Lung (tissue), 12 donors: ENCODE data around the gene FRY. TPM values are rescaled to one million over a fixed set of nuclear protein-coding genes. Genes with fewer than 3 reads are reported as not detected.

Source experiments
- ATAC-seq: fragments of 200-7000 bp; cut with Tn5 transposase; one replicate; pipeline ENCODE4 v1.9.1; 2020; ENCODE audit warnings: moderate number of reproducible peaks; ENCODE audit not compliant: insufficient read depth, low FRiP score
- DNase-seq, 3 donors: peaks; one replicate each; pipeline ENCODE4 v3.0.0-alpha.2; 2013 to 2017
- H3K27ac ChIP-seq, 2 donors: one replicate each; pipeline ENCODE4 v1.5.1; 2013; ENCODE audit warnings: mild to moderate bottlenecking in 2 of 2, moderate library complexity in 2 of 2, control low read depth in 1 of 2, inconsistent platforms in 1 of 2, low read depth in 1 of 2, low read length in 1 of 2
- H3K27me3 ChIP-seq, 3 donors: one replicate each; pipeline ENCODE4 v1.5.1; 2013; ENCODE audit warnings: low read length in 2 of 3; ENCODE audit not compliant: control insufficient read depth in 3 of 3, insufficient read depth in 3 of 3
- H3K36me3 ChIP-seq, 4 donors: one replicate each; pipeline ENCODE4 v1.5.1; 2013; ENCODE audit warnings: low read length in 4 of 4, mild to moderate bottlenecking in 1 of 4, moderate library complexity in 1 of 4; ENCODE audit not compliant: control insufficient read depth in 4 of 4, insufficient read depth in 4 of 4
- H3K4me1 ChIP-seq, 5 donors: one replicate each; pipeline ENCODE4 v1.5.1; 2013; ENCODE audit warnings: low read length in 5 of 5, mild to moderate bottlenecking in 2 of 5, moderate library complexity in 1 of 5; ENCODE audit not compliant: control insufficient read depth in 5 of 5, insufficient read depth in 5 of 5
- H3K4me3 ChIP-seq: one replicate; pipeline ENCODE4 v1.5.1; 2013; ENCODE audit warnings: mild to moderate bottlenecking, control low read depth, moderate library complexity
- H3K9ac ChIP-seq, 2 donors: one replicate each; pipeline ENCODE4 v1.5.1; 2013; ENCODE audit warnings: low read length in 2 of 2, control low read depth in 1 of 2; ENCODE audit not compliant: insufficient read depth in 1 of 2
- H3K9me3 ChIP-seq, 4 donors: one replicate each; pipeline ENCODE4 v1.5.1; 2013; ENCODE audit warnings: low read length in 3 of 4, mild to moderate bottlenecking in 1 of 4, moderate library complexity in 1 of 4; ENCODE audit not compliant: control insufficient read depth in 4 of 4, insufficient read depth in 3 of 4
- WGBS, 2 donors: extraction: QIAGEN DNeasy Blood & Tissue Kit; methylation state at CpG; one replicate each; pipeline ENCODE4 v1.1.7; 2013; 5-methylcytosine and 5-hydroxymethylcytosine counted together
- polyA plus RNA-seq, 2 donors: library from polyadenylated mRNA; stranded (reverse); fragments of 200-250 nt; gene quantifications; one replicate each; pipeline ENCODE4 v1.2.1, GENCODE V29; 2013
- total RNA-seq, 2 donors: library from RNA; depleted of rRNA in 1 of 2; stranded (reverse); fragments of >200 nt in 1 of 2; gene quantifications; one replicate each; pipeline ENCODE4 v1.2.1, GENCODE V29; 2014 to 2021
- TF ChIP-seq, protein P1 (sequence below): IDR thresholded peaks from 2 replicates; pipeline ENCODE4 v1.5.1; 2012; ENCODE audit warnings: mild to moderate bottlenecking; ENCODE audit errors: control extremely low read depth, extremely low read depth
- donor health status: control.
- donor health status: control.
- donor health status: Bipolar disorder and iron deficiency.
- donor health status: healthy.
- donor health status: DM: yes; HTN: yes; CAD: no.

The FRY gene
- total and polyA plus RNA-seq, 4 donors = 7.4 to 79.6 (median 43.9) TPM

DNA sequence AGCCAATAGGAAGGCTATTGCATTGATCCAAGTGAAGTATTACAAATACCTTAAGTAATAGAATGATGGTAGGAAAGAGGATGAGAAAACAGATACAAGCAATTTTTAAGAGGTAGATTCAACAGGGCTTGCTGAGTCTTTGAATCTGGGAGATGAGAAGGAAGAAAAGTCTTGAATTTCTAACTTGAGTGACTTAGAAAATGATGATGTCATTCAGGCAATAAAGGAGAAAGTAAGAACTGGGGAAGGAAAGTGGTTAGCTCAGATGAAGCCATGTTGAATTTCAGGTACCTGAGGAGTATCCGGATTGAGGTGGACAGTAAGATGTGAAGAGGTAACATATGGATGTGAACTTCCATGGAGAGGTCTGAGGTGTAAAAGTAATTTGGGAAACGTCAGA lies 15.5 kb upstream of the FRY start:
- WGBS, 2 donors = 93% methylated on average over 2 of the region's 2 CpGs
- peak overlapping the region in 1 of 2 donors; percentile 3 for H3K27ac ChIP-seq
- H3K4me1 ChIP-seq = peaks cover 0 to 2% (median 0%) of the 10 kb centered on the region in 5 donors
- H3K27me3 ChIP-seq = no peaks in the 10 kb centered on the region
- no peak overlapping the region for H3K4me3 ChIP-seq
- H3K9me3 ChIP-seq = no peaks in the 10 kb centered on the region
- TF ChIP-seq, protein P1, sequence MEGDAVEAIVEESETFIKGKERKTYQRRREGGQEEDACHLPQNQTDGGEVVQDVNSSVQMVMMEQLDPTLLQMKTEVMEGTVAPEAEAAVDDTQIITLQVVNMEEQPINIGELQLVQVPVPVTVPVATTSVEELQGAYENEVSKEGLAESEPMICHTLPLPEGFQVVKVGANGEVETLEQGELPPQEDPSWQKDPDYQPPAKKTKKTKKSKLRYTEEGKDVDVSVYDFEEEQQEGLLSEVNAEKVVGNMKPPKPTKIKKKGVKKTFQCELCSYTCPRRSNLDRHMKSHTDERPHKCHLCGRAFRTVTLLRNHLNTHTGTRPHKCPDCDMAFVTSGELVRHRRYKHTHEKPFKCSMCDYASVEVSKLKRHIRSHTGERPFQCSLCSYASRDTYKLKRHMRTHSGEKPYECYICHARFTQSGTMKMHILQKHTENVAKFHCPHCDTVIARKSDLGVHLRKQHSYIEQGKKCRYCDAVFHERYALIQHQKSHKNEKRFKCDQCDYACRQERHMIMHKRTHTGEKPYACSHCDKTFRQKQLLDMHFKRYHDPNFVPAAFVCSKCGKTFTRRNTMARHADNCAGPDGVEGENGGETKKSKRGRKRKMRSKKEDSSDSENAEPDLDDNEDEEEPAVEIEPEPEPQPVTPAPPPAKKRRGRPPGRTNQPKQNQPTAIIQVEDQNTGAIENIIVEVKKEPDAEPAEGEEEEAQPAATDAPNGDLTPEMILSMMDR = no peak
- H3K9ac ChIP-seq = no peak overlapping the region
- no peaks in the 10 kb centered on the region for H3K36me3 ChIP-seq
- DNase-seq (no peak), ATAC-seq (no peak)

DNA sequence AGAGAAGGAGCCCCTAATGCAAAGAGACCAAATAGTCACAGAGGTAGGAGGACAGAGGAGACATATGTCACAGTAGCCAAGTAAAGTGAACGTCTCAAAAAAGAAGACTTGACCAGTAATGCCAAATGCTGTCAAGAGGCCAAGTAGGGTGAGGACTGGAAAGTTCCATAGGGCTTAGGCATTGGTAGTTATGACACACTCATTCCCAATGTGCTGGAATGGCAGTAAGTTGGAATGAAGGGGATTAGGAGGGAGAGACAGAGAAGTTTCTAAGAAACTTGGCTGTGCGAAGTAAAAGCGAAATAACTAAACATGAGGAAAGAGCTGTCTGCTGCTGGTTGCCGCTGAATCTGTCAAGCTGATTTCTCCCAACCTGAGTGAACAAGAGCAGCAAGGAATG lies 14.9 kb upstream of the FRY start:
- Histone ChIP-seq H3K27me3 (no peaks in the 10 kb centered on the region), H3K9ac (no peak overlapping the region), H3K9me3 (no peaks in the 10 kb centered on the region), H3K4me1 (peaks cover 0 to 3% (median 0%) of the 10 kb centered on the region in 5 donors), H3K27ac (peak overlapping the region in 1 of 2 donors; percentile 3), H3K4me3 (no peak overlapping the region), H3K36me3 (no peaks in the 10 kb centered on the region)
- DNase-seq (no peak), ATAC-seq (no peak)
- 91 to 92% methylated on average over 4 of the region's 4 CpGs for WGBS, 2 donors
- TF ChIP-seq, protein P1 = no peak

DNA sequence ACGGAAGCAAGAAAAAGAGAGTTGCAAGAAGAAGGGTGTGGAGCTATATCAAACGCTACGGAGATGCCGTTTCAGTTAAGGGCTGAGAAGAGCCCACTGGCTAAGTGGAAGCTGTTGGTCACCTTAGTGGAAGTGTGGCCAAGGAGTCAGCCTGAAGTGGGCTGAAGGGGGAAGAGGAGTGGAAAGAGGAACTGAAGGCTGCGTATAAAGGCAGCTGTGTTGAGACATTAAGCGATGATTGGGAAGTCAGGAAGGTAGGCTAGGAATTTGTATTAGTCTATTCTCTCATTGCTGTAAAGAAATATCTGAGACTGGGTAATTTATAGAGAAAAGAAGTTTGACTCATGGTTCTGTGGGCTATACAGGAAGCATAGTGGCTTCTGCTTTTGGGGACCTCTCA lies 14.1 kb upstream of the FRY start:
- ATAC-seq (no peak), DNase-seq (no peak)
- Histone ChIP-seq H3K4me3 (no peak overlapping the region), H3K9me3 (no peaks in the 10 kb centered on the region), H3K36me3 (no peaks in the 10 kb centered on the region), H3K4me1 (peaks cover 0 to 5% (median 0%) of the 10 kb centered on the region in 5 donors), H3K9ac (no peak overlapping the region), H3K27ac (no peak overlapping the region), H3K27me3 (no peaks in the 10 kb centered on the region)
- 57 to 73% methylated on average over 6 of the region's 6 CpGs for WGBS, 2 donors
- TF ChIP-seq, protein P1 = no peak

DNA sequence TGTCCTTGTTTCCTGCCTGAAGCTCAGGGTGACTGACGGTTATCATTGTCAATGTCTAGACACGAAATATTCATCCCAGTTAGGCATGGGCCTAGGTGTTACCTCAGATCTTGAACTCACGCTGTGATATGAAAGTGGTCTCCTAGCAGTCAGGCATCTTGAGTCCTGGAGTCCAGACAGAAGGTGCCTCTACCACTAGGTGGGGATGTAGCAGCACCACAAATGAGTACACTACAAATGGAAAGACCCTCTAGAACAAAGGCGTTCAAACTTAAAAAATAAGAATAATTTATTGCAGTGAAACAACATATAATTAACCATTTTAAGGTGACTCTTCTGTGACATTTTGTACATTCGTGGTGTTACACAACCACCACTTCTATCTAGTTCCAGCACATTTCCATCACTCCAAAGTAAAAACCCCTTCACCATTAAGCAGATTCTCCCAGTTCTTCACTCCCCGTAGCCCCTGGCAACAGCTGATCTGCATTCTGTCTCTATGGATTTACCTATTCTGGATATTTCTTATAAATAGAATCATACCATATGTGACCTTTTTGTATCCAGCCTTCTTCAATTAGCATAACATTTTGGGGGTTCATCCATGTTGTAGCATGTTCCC lies 11.9 kb upstream of the FRY start:
- no peaks in the 10 kb centered on the region for H3K9me3 ChIP-seq
- WGBS, 2 donors = 44% methylated on average over 6 of the region's 6 CpGs
- no peak for ATAC-seq
- H3K27ac ChIP-seq = no peak overlapping the region
- peak; percentile 73 to 90 (median 80) for DNase-seq
- no peaks in the 10 kb centered on the region for H3K27me3 ChIP-seq
- H3K4me1 ChIP-seq = peaks cover 0 to 3% (median 0%) of the 10 kb centered on the region in 5 donors
- no peak overlapping the region for H3K4me3 ChIP-seq
- H3K36me3 ChIP-seq = no peaks in the 10 kb centered on the region
- TF ChIP-seq, protein P1 = peak; percentile 34
- no peak overlapping the region for H3K9ac ChIP-seq
